HepG2 (cell line): ENCODE results near the gene MXRA8. TPM values are rescaled to one million over a fixed set of nuclear protein-coding genes. Genes with fewer than 3 reads are reported as not detected.

Source experiments
- AKAP8 ChIP-seq: sonication (generic); formaldehyde crosslinking; IDR thresholded peaks from 2 replicates; pipeline ENCODE4 v1.5.1; 2020; ENCODE audit warnings: mild to moderate bottlenecking, missing genetic modification reagents
- GABPB1 ChIP-seq: IDR thresholded peaks from 2 replicates; pipeline ENCODE4 v1.6.1; 2016; ENCODE audit warnings: mild to moderate bottlenecking, missing genetic modification reagents, moderate library complexity, missing compliant biosample characterization
- GLI4 ChIP-seq: sonication (generic); formaldehyde crosslinking; IDR thresholded peaks from 2 replicates; pipeline ENCODE4 v1.5.1; 2020; ENCODE audit warnings: missing genetic modification reagents, mild to moderate bottlenecking, moderate library complexity, borderline replicate concordance
- HNRNPLL ChIP-seq: fragments of 200-400 bp; formaldehyde crosslinking; IDR thresholded peaks from 2 replicates; pipeline ENCODE4 v1.6.1; 2017; ENCODE audit warnings: mild to moderate bottlenecking, low read depth, low read length; ENCODE audit not compliant: poor library complexity, severe bottlenecking
- MIER2 ChIP-seq: IDR thresholded peaks from 2 replicates; pipeline ENCODE4 v1.6.1; 2016; ENCODE audit warnings: missing biosample characterization, missing genetic modification reagents
- MXI1 ChIP-seq: IDR thresholded peaks from 3 replicates; pipeline ENCODE4 v1.6.1; 2012; ENCODE audit warnings: low read depth, low read length, inconsistent platforms, borderline replicate concordance
- PCBP2 ChIP-seq: fragments of 200-400 bp; formaldehyde crosslinking; optimal IDR thresholded peaks from 2 replicates; pipeline ENCODE3; 2018; ENCODE audit warnings: low read length, low read depth; ENCODE audit not compliant: poor library complexity, severe bottlenecking
- RARA ChIP-seq: IDR thresholded peaks from 2 replicates; pipeline ENCODE4 v1.6.1; 2016; ENCODE audit warnings: missing genetic modification reagents, missing compliant biosample characterization
- ZNF441 ChIP-seq: sonication (generic); formaldehyde crosslinking; IDR thresholded peaks from 2 replicates; pipeline ENCODE4 v1.7.0; 2021; ENCODE audit warnings: missing genetic modification reagents, borderline replicate concordance
- ZNF543 ChIP-seq: sonication (generic); formaldehyde crosslinking; IDR thresholded peaks from 2 replicates; pipeline ENCODE4 v1.4.0; 2020; ENCODE audit warnings: mild to moderate bottlenecking, missing genetic modification reagents
- ZNF749 ChIP-seq: sonication (generic); formaldehyde crosslinking; IDR thresholded peaks from 2 replicates; pipeline ENCODE4 v1.8.0; 2022; ENCODE audit warnings: mild to moderate bottlenecking, missing genetic modification reagents, moderate library complexity, borderline replicate concordance
- ZNF792 ChIP-seq: IDR thresholded peaks from 2 replicates; pipeline ENCODE4 v1.6.1; 2016
- polyA plus RNA-seq, 8 experiments: library from polyadenylated mRNA; depleted of rRNA in 3 of 8; stranded (reverse) in 7 of 8; unstranded in 1 of 8; fragments of >200 nt; fragmentation: Illumina TruSeq in 4 of 8; extraction: Trizol in 4 of 8; gene quantifications; 2 replicates each; pipeline versions ENCODE4 v1.2.1 to v1.2.3, GENCODE V29; 2011 to 2016; ENCODE audit warnings: low read depth in 4 of 8, missing spikeins in 1 of 8, mixed read lengths in 1 of 8; ENCODE audit not compliant: insufficient read depth in 1 of 8
- total RNA-seq, 5 experiments: library from RNA; depleted of rRNA; stranded (reverse); fragments of >200 nt; fragmentation: Illumina TruSeq; extraction: Trizol; gene quantifications; 2 replicates each; pipeline ENCODE4 v1.2.3, GENCODE V29; 2016; ENCODE audit warnings: low read depth in 1 of 5
- TF ChIP-seq, protein P1 (sequence below): sonication (generic); formaldehyde crosslinking; IDR thresholded peaks from 2 replicates; pipeline ENCODE4 v1.4.0; 2020; ENCODE audit warnings: missing genetic modification reagents
- TF ChIP-seq, protein P2 (sequence below): sonication (generic); formaldehyde crosslinking; IDR thresholded peaks from 2 replicates; pipeline ENCODE4 v1.4.0; 2020; ENCODE audit warnings: missing genetic modification reagents
- TF ChIP-seq, protein P3 (sequence below): sonication (generic); formaldehyde crosslinking; IDR thresholded peaks from 2 replicates; pipeline ENCODE4 v1.4.0; 2020; ENCODE audit warnings: missing genetic modification reagents, mild to moderate bottlenecking, borderline replicate concordance
- TF ChIP-seq, protein P4 (sequence below): sonication (generic); formaldehyde crosslinking; IDR thresholded peaks from 2 replicates; pipeline ENCODE4 v1.4.0; 2020; ENCODE audit warnings: mild to moderate bottlenecking, missing genetic modification reagents, borderline replicate concordance
- TF ChIP-seq, protein P5 (sequence below): sonication (generic); formaldehyde crosslinking; IDR thresholded peaks from 2 replicates; pipeline ENCODE4 v1.4.0; 2020; ENCODE audit warnings: missing genetic modification reagents; ENCODE audit errors: not compliant biosample characterization

MXRA8 gene
- total and polyA plus RNA-seq, 2 of the 13 experiments (the other 11 are each of a cell fraction or from before 2014, with no cell fraction given): 19.8 to 44.8 TPM

DNA sequence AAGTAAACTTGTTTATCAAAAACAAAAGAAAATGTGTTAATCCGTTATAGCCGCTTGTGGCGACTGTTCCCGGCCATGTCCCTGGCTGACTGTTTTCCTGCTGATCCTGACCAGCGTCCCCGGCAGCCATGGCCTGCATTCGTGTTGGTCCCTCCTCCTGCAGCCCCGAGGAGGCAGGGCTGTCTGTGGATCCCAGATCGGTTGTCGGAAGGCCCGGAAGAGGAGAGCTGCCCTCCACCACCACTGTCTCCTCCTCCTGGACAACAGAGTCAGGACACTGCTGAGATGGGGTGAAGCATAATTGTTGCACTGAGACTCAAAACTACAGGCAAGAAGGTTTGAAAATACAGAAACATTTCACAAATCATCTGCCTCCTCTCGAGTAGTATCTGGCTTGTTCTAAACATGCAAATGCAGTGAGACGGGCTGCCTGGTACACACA is 3.6 kb upstream of the MXRA8 start (continued):
- TF ChIP-seq RARA (CRISPR knock-in tag) (peak; percentile 13; the same call in 1 of the 2 replicates), MIER2 (no peak), ZNF792 (CRISPR knock-in tag) (0 out of 2 replicates have a peak, but pooled peaks have one; percentile 49), GABPB1 (CRISPR knock-in tag) (peak; percentile 51), PCBP2 (no peak), AKAP8 (peak; percentile 63; the same call in 1 of the 2 replicates), ZNF543 (CRISPR knock-in tag) (0 out of 2 replicates have a peak, but pooled peaks have one; percentile 47), HNRNPLL (peak; percentile 17), MXI1 (no peak), ZNF749 (CRISPR knock-in tag) (no peak), ZNF441 (CRISPR knock-in tag) (0 out of 2 replicates have a peak, but pooled peaks have one; percentile 23), GLI4 (no peak)
- TF ChIP-seq, protein P1, sequence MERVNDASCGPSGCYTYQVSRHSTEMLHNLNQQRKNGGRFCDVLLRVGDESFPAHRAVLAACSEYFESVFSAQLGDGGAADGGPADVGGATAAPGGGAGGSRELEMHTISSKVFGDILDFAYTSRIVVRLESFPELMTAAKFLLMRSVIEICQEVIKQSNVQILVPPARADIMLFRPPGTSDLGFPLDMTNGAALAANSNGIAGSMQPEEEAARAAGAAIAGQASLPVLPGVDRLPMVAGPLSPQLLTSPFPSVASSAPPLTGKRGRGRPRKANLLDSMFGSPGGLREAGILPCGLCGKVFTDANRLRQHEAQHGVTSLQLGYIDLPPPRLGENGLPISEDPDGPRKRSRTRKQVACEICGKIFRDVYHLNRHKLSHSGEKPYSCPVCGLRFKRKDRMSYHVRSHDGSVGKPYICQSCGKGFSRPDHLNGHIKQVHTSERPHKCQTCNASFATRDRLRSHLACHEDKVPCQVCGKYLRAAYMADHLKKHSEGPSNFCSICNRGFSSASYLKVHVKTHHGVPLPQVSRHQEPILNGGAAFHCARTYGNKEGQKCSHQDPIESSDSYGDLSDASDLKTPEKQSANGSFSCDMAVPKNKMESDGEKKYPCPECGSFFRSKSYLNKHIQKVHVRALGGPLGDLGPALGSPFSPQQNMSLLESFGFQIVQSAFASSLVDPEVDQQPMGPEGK (CRISPR knock-in tag): peak; percentile 63
- TF ChIP-seq, protein P2, sequence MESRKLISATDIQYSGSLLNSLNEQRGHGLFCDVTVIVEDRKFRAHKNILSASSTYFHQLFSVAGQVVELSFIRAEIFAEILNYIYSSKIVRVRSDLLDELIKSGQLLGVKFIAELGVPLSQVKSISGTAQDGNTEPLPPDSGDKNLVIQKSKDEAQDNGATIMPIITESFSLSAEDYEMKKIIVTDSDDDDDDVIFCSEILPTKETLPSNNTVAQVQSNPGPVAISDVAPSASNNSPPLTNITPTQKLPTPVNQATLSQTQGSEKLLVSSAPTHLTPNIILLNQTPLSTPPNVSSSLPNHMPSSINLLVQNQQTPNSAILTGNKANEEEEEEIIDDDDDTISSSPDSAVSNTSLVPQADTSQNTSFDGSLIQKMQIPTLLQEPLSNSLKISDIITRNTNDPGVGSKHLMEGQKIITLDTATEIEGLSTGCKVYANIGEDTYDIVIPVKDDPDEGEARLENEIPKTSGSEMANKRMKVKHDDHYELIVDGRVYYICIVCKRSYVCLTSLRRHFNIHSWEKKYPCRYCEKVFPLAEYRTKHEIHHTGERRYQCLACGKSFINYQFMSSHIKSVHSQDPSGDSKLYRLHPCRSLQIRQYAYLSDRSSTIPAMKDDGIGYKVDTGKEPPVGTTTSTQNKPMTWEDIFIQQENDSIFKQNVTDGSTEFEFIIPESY (CRISPR knock-in tag): no peak
- TF ChIP-seq, protein P3, sequence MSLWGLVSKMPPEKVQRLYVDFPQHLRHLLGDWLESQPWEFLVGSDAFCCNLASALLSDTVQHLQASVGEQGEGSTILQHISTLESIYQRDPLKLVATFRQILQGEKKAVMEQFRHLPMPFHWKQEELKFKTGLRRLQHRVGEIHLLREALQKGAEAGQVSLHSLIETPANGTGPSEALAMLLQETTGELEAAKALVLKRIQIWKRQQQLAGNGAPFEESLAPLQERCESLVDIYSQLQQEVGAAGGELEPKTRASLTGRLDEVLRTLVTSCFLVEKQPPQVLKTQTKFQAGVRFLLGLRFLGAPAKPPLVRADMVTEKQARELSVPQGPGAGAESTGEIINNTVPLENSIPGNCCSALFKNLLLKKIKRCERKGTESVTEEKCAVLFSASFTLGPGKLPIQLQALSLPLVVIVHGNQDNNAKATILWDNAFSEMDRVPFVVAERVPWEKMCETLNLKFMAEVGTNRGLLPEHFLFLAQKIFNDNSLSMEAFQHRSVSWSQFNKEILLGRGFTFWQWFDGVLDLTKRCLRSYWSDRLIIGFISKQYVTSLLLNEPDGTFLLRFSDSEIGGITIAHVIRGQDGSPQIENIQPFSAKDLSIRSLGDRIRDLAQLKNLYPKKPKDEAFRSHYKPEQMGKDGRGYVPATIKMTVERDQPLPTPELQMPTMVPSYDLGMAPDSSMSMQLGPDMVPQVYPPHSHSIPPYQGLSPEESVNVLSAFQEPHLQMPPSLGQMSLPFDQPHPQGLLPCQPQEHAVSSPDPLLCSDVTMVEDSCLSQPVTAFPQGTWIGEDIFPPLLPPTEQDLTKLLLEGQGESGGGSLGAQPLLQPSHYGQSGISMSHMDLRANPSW (CRISPR knock-in tag): no peak
- TF ChIP-seq, protein P4, sequence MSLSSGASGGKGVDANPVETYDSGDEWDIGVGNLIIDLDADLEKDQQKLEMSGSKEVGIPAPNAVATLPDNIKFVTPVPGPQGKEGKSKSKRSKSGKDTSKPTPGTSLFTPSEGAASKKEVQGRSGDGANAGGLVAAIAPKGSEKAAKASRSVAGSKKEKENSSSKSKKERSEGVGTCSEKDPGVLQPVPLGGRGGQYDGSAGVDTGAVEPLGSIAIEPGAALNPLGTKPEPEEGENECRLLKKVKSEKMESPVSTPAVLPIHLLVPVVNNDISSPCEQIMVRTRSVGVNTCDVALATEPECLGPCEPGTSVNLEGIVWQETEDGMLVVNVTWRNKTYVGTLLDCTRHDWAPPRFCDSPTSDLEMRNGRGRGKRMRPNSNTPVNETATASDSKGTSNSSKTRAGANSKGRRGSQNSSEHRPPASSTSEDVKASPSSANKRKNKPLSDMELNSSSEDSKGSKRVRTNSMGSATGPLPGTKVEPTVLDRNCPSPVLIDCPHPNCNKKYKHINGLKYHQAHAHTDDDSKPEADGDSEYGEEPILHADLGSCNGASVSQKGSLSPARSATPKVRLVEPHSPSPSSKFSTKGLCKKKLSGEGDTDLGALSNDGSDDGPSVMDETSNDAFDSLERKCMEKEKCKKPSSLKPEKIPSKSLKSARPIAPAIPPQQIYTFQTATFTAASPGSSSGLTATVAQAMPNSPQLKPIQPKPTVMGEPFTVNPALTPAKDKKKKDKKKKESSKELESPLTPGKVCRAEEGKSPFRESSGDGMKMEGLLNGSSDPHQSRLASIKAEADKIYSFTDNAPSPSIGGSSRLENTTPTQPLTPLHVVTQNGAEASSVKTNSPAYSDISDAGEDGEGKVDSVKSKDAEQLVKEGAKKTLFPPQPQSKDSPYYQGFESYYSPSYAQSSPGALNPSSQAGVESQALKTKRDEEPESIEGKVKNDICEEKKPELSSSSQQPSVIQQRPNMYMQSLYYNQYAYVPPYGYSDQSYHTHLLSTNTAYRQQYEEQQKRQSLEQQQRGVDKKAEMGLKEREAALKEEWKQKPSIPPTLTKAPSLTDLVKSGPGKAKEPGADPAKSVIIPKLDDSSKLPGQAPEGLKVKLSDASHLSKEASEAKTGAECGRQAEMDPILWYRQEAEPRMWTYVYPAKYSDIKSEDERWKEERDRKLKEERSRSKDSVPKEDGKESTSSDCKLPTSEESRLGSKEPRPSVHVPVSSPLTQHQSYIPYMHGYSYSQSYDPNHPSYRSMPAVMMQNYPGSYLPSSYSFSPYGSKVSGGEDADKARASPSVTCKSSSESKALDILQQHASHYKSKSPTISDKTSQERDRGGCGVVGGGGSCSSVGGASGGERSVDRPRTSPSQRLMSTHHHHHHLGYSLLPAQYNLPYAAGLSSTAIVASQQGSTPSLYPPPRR (CRISPR knock-in tag): no peak
- TF ChIP-seq, protein P5, sequence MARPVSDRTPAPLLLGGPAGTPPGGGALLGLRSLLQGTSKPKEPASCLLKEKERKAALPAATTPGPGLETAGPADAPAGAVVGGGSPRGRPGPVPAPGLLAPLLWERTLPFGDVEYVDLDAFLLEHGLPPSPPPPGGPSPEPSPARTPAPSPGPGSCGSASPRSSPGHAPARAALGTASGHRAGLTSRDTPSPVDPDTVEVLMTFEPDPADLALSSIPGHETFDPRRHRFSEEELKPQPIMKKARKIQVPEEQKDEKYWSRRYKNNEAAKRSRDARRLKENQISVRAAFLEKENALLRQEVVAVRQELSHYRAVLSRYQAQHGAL (CRISPR knock-in tag): no peak
